Measurements from ENCODE around the gene HOXD9.

HOXD9 gene

GRCh38 chr2:176099728-176100546 lies 22.6 kb upstream of the HOXD9 start, which contains the start of gene HOXD12:
Gene HOXD12, plus strand, starts transcription at chr2:176099795. Its CDS starts 7 bp downstream, at chr2:176099802.
- no peak within 1 kb of the TSS for H3K4me3 ChIP-seq (ENCODE audit: low read depth, low read length)

DNA sequence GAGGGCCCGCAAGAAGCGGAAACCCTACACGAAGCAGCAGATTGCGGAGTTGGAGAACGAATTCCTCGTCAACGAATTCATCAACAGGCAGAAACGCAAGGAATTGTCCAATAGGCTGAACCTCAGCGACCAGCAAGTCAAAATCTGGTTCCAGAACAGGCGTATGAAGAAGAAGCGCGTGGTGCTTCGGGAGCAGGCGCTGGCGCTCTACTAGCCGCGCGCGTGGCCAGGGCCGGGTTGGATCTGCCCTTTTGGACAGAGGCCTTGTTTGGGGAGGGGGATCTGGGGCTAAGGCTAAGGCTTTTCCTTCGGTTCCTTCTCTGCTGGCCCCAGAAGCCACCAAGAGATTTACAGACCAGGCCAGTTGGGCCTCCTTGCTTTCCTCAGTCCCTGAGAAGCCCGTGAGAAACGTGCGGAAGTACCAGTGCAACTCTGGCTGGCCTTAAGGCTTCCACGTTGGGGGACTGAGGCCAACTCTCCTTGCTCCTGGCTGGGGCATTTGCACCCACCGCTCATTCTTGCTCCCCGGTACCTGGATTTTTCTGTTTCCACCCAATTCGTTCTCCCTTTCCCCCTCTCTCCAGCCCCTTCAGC lies 21.9 kb upstream of the HOXD9 start:
- DNase-seq (ENCODE audit: low read depth): no peak
- TF ChIP-seq, protein P1, sequence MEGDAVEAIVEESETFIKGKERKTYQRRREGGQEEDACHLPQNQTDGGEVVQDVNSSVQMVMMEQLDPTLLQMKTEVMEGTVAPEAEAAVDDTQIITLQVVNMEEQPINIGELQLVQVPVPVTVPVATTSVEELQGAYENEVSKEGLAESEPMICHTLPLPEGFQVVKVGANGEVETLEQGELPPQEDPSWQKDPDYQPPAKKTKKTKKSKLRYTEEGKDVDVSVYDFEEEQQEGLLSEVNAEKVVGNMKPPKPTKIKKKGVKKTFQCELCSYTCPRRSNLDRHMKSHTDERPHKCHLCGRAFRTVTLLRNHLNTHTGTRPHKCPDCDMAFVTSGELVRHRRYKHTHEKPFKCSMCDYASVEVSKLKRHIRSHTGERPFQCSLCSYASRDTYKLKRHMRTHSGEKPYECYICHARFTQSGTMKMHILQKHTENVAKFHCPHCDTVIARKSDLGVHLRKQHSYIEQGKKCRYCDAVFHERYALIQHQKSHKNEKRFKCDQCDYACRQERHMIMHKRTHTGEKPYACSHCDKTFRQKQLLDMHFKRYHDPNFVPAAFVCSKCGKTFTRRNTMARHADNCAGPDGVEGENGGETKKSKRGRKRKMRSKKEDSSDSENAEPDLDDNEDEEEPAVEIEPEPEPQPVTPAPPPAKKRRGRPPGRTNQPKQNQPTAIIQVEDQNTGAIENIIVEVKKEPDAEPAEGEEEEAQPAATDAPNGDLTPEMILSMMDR (IDR thresholded peaks at IDR 0.05; ENCODE audit: insufficient read depth, low read depth, low read length, missing control alignments): no peak
- no peak overlapping the region for H3K4me3 ChIP-seq (ENCODE audit: low read depth, low read length)

More at GRCh38 chr2:176099728-176100546, 22.6 kb upstream of the HOXD9 start, which contains the start of gene HOXD12:
- TF ChIP-seq, protein P1 (IDR thresholded peaks at IDR 0.05; ENCODE audit: insufficient read depth, low read depth, low read length, missing control alignments): no peak
- no peak for DNase-seq (ENCODE audit: low read depth)

DNA sequence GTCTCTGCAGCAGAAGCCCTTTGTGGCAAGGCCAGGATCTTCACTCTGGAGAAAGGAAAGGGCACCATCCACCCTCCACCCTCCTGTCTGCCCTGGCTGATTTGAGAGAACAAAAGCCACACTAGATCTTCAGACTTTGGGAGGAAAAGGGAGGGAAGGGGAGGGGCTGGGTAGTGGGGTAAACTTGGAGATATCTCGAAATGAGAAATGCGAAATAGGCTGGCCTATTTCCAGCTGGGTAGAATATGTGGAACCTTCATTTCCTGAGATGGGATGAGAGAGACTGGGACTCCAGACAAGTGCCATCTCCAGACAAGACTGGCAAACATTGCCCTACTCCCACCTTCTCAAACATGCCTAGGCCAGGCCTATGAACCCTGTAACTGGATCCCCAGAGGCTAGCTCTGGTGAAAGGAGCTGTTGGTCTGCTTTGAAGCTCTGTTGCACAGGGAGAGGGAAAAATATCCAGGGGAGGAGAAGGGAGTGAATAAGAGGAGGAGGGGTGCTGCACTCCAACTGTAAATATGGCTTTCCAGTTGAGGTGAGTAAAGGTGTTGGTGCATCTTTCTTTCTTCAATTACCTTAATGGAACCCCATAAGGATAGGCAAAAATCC lies 21.2 kb upstream of the HOXD9 start:
- no peak overlapping the region for H3K4me3 ChIP-seq (ENCODE audit: low read depth, low read length)
- no peak for DNase-seq (ENCODE audit: low read depth)
- TF ChIP-seq, protein P1 (IDR thresholded peaks at IDR 0.05; ENCODE audit: insufficient read depth, low read depth, low read length, missing control alignments): no peak

GRCh38 chr2:176101842-176102241 lies 20.7 kb upstream of the HOXD9 start:
- TF ChIP-seq, protein P1 (IDR thresholded peaks at IDR 0.05; ENCODE audit: insufficient read depth, low read depth, low read length, missing control alignments): no peak
- DNase-seq (ENCODE audit: low read depth): no peak
- H3K4me3 ChIP-seq (ENCODE audit: low read depth, low read length): no peak overlapping the region

DNA sequence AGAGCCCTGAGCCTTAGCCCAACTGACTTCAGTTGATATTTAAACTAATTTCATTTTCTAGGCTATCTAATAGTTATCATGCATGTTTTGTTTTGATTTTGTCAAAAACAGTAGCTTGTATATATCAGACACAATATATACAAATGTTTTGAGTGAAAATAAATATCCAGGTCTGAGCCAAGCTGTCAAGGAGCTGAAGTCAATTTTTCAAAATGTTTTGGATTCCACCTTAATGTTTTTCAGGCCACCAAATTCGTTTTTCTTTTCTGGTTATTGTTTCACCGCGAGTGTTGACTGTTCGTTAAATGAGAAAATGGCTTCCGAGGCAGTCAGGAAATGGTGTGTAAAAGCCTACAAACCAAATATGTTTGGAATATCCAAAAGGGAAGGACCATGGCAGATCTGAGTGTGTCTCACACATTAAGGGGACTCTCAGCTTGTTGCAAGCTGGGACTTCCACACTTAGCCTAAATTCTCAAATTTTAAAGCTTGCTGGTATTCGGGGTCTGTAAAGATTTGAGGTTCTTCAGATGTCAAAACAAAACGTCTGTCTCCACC lies 20.1 kb upstream of the HOXD9 start:
- no peak overlapping the region for H3K4me3 ChIP-seq (ENCODE audit: low read depth, low read length)
- TF ChIP-seq, protein P1 (IDR thresholded peaks at IDR 0.05; ENCODE audit: insufficient read depth, low read depth, low read length, missing control alignments): no peak
- DNase-seq (ENCODE audit: low read depth): no peak

DNA sequence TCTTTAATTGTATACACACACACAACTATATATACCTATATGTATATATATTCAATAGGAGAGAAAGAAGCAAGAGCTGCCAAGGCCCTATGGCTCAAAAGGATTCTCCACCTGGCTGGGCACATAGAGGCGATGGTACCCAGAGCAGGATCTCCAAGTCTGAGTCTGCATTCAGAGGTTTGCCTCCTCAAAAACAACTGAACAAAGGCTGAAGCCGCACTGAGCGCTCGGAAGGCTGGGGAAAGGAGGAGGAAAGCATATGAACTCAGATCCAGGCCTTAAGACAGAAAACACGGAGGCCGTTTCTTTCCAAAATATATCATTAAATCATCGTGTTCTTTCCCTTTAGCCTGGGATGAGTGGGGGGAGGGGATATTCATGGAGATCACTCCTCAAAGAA lies 19.3 kb upstream of the HOXD9 start:
- no peak overlapping the region for H3K4me3 ChIP-seq (ENCODE audit: low read depth, low read length)
- no peak for DNase-seq (ENCODE audit: low read depth)
- TF ChIP-seq, protein P1 (IDR thresholded peaks at IDR 0.05; ENCODE audit: insufficient read depth, low read depth, low read length, missing control alignments): no peak

Measured in GM12865 (cell line).